Astrocyte of the spinal cord (primary cell): ENCODE data around the gene RBM46.

ENCODE experiments used
- DNase-seq: peaks from one replicate; pipeline ENCODE4 v3.0.0; 2011; ENCODE audit warnings: low read depth, low spot score
- H3K4me3 ChIP-seq: 2 replicates; pipeline ENCODE4 v1.5.1; 2011; ENCODE audit warnings: low read depth, mild to moderate bottlenecking, low read length, moderate library complexity
- in situ Hi-C: cut with HindIII; loops from 2 replicates; pipeline ENCODE4 v1.10.0; 2017; ENCODE audit warnings: low sequenced_read_pairs
- TF ChIP-seq, protein P1 (sequence below): IDR thresholded peaks from 2 replicates; pipeline ENCODE4 v1.5.1; 2012; ENCODE audit warnings: low read depth, mild to moderate bottlenecking, low read length, inconsistent platforms

RBM46 gene

DNA sequence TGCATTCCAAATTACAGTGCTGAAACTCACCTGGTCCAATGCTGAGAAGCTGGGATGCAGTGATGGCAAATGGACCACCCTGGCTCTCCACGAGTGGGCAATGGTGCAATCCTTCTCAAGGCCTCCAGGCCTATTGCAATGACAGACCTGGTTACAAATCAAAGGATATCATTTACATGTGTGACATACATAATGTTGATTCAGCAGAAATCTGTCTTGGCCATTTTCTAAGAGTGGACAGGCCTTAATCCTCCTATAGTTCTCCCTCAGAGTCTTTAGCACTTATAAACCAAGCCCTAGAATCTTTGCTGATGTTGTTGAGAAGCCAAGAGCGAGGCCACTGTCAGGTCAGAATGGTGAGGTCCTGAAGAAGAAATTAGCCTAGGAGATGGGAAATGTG, 20.2 kb upstream of the RBM46 start:
- TF ChIP-seq, protein P1, sequence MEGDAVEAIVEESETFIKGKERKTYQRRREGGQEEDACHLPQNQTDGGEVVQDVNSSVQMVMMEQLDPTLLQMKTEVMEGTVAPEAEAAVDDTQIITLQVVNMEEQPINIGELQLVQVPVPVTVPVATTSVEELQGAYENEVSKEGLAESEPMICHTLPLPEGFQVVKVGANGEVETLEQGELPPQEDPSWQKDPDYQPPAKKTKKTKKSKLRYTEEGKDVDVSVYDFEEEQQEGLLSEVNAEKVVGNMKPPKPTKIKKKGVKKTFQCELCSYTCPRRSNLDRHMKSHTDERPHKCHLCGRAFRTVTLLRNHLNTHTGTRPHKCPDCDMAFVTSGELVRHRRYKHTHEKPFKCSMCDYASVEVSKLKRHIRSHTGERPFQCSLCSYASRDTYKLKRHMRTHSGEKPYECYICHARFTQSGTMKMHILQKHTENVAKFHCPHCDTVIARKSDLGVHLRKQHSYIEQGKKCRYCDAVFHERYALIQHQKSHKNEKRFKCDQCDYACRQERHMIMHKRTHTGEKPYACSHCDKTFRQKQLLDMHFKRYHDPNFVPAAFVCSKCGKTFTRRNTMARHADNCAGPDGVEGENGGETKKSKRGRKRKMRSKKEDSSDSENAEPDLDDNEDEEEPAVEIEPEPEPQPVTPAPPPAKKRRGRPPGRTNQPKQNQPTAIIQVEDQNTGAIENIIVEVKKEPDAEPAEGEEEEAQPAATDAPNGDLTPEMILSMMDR: no peak
- no peak for DNase-seq
- in situ Hi-C loops: no loop called here

DNA sequence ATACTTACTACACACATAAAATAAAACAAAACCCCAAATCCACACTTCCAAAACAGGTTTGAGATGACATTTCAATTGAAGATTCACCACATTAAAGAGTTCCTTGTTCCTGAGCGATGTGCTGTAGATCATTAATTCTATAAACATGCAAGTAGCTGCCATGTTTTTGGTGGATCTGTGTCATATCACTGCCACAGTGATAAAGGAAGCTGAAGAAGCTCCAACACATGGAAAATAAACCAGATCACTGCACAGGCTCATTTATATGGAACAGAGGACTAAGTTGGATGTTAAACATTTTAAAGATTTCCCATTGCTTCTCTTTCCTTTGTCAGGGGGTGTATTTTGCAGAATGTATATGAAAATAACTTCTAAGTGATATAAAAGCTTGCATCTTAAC, 2.8 kb upstream of the RBM46 start:
- no peak for DNase-seq
- in situ Hi-C loops: no loop called here
- TF ChIP-seq, protein P1: no peak
- no peak overlapping the region for H3K4me3 ChIP-seq

More for the DNA sequence above, 20.2 kb upstream of the RBM46 start:
- H3K4me3 ChIP-seq: no peak overlapping the region

DNA sequence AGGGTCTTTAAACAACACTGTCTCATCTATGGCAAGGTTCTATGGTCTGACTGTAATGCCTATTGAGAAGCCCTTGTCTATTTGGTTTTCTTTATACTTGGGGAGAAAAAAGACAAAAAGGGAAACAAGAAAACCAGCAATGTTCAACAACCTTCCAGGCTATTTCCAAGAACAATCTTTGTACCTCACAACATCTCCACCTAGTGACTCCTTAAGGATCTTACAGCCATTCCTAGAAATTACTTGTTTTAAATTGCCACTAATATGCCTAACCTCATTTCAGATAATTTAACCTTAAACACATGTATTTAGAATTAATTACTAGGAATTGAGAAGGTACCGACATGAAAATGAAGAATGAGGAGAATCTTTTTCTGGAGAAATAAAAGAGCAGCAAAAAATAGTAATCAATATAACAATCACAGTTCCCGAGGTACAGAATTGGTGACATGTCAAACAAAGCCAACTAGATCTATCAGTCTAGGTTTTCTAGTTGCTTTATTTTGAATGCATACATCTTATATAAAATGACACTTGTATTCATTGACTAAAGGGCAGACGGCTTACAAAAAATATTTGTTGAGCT, 1.6 kb upstream of the RBM46 start:
- peak; percentile 52 for DNase-seq
- in situ Hi-C loops: no loop called here
- TF ChIP-seq, protein P1: peak; percentile 69
- no peak overlapping the region for H3K4me3 ChIP-seq

DNA sequence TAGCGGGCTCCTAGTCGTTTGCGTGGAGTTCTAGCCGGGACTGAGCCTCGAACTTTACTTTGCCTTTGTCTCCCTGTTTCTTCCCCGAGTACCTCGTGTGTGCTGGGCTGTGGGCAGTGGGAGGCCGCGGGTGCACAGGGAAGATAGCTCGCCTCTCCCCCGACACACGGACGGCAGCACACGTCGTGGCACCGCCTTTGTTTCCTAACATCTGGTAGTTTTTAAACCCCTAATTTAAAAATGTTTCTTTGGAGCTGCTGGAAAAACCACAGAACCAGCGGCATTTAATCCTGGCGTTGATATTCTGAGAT, 866 bp downstream of the RBM46 start:
- TF ChIP-seq, protein P1: no peak
- in situ Hi-C loops: no loop called here

DNA sequence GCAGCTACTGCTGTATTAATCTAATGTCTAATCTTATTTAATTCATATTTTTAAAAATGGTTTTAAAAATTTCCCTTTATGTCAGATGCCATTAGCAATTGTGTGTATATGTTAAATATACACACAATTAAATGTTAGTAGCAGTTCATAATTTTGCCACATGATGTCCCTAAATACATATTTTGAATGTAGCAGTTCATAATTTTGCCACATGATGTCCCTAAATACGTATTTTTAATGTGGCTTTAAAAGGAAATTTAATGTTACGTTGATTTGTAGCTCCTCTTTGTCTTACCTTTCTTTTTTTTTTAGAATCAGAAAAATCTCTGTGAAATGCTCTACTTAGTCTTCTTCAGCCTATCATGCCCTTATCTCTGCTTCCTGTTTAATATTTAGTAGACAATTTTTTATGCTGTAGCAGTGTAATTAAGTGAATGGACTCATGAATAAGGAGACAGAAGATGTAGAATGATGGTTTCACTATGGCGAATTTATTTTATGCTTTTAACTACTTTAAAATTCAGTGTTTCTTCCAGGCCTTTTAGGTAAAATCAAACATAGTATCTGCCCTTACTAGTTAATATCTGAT, 26.1 kb downstream of the RBM46 start:
- TF ChIP-seq, protein P1: peak; percentile 53
- peak; percentile 50 for DNase-seq
- H3K4me3 ChIP-seq: no peak overlapping the region
- in situ Hi-C loops: no loop called here

More for the DNA sequence above, 866 bp downstream of the RBM46 start:
- no peak overlapping the region for H3K4me3 ChIP-seq
- DNase-seq: no peak

DNA sequence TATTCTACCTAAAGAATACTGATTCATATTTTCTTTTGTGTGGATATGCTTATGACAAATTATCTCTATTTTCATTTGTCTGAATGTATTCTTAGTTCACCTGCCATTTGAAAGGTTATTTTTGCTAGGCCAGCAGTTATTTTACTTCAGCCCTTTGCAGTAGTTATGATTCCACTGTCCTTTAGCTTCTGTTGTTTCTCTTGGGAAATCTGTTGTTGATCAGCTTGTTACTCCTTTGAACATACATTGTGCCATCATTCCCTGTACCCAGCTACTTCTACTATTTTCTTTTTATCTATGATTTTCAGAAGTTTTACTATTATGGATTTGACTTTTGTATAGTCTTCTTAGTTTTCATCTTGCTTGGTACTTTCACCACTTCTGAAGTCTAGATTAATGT, 37.2 kb downstream of the RBM46 start:
- TF ChIP-seq, protein P1: no peak
- in situ Hi-C loops: no loop called here
- no peak overlapping the region for H3K4me3 ChIP-seq
- DNase-seq: no peak
